GM18511 (cell line): ENCODE data around the gene BCL2L13.
"Not testable (repeated sequence)": the region's sequence is repeated elsewhere in the genome, so short reads cannot be mapped to it uniquely, and the experiment has no call there.

ENCODE experiments used
- ATAC-seq: cut with Tn5 transposase; IDR thresholded peaks from one replicate; pipeline ENCODE4 v1.9.1; 2021; ENCODE audit warnings: mild to moderate bottlenecking, moderate library complexity; ENCODE audit not compliant: unreplicated experiment

BCL2L13 gene

GRCh38 chr22:17753401-17753989 lies 114.9 kb downstream of the BCL2L13 start:
- ATAC-seq, result no peak

- no peak for ATAC-seq
These were observed 115.8 kb downstream of the BCL2L13 start for GRCh38 chr22:17754233-17754925.

- no peak for ATAC-seq
These were observed 122.6 kb downstream of the BCL2L13 start for GRCh38 chr22:17761138-17761488.

DNA sequence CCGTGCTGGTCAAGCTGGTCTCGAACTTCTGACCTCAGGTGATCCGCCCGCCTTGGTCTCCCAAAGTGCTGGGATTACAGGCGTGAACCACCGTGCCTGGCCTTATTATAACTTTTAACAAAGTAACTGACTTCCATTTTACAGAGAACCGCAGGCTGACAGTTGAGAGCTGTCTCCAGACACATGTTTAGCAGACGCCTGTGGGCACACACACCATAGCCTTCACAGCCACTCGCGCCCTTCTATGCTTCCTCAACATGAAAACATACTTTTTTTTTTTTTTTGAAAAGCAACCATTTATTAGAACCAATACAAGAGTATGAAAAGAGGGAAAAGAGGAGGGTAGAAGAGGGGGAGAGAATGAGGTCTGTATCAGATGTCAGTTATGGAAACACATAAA lies 124.9 kb downstream of the BCL2L13 start:
- ATAC-seq, result not testable (repeated sequence)

GRCh38 chr22:17764036-17764435 lies 125.5 kb downstream of the BCL2L13 start:
- ATAC-seq, result no peak

DNA sequence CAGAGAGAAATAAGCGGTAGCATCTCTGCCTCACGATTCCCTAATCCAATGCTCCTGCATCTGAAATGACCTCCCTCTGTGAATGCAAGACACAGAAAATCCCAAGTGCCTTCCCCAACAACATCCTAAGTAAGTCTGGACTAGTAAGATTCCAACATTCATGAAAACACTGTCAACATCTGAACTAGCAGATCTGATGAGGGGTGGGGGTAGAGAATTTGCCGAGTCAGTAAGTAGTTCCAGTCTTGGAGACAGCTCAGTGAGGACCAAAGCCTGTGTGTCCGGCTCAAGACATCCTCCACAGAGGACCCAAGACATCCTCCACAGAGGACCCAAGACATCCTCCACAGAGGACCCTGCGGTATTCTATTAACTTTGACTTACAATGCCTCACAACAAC lies 126.3 kb downstream of the BCL2L13 start:
- not testable (repeated sequence) for ATAC-seq

DNA sequence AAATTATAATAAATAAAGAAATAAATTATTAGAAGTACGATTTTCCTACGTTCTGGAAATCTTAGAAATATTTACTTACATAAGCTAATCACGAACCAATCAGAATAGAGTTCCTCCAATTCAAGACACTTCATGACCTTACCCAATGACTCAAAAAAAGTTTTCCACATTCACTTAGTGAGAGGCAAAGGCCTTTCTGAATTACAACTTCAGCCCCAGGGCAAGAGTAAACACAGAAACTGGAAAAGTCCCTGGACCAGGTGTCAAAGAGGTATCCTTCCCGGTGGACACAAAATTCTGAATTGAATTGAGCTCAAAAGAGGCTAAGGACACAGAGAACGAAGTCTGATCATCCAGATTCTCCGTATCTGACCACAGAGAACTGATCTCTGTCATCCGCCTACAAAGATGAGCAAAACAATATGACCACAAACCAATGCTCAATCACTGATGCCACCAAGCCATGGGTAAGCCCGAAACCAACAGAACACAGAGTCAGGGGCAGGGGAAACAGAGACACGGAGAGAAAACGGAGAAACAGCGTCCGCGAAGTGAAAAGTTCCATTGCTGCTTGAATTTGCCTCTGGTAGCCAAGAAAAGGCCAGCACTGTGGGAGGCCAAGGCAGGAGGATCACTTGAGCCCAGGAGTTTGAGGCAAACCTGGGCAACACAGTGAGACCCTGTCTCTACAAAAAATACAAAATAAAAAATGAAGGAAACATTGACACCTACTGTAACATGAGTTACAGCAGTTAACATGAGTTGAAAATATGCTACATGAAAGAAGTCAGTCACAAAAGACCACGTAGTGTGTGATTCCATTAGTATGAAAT lies 128.9 kb downstream of the BCL2L13 start:
- peak; percentile 81 for ATAC-seq

- no peak for ATAC-seq
These were observed 130.6 kb downstream of the BCL2L13 start for GRCh38 chr22:17769013-17769715.

DNA sequence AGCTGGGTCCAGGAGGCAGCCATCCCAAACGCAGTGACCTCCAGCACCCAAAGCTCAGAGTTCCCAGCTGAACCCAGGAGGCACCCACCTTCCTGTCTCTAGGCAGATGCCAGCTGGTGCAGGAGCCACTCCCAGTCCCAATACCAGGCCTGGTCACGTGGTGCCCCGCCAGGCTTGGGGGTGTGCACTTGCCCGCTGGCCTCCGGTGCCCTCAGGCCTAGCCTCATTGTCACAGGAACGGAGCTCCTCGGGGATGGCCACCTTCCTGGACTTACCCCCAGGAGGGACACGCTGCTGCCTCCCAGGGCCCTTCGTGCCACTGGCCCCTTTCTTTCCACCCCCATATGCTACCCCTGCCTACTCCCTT lies 131.1 kb downstream of the BCL2L13 start:
- ATAC-seq, result no peak

GRCh38 chr22:17770180-17771077 lies 131.9 kb downstream of the BCL2L13 start:
- no peak for ATAC-seq

GRCh38 chr22:17772249-17772957 lies 133.8 kb downstream of the BCL2L13 start:
- ATAC-seq, result no peak

- peak; percentile 2 for ATAC-seq
These were observed 134.5 kb downstream of the BCL2L13 start for GRCh38 chr22:17772958-17773605.

DNA sequence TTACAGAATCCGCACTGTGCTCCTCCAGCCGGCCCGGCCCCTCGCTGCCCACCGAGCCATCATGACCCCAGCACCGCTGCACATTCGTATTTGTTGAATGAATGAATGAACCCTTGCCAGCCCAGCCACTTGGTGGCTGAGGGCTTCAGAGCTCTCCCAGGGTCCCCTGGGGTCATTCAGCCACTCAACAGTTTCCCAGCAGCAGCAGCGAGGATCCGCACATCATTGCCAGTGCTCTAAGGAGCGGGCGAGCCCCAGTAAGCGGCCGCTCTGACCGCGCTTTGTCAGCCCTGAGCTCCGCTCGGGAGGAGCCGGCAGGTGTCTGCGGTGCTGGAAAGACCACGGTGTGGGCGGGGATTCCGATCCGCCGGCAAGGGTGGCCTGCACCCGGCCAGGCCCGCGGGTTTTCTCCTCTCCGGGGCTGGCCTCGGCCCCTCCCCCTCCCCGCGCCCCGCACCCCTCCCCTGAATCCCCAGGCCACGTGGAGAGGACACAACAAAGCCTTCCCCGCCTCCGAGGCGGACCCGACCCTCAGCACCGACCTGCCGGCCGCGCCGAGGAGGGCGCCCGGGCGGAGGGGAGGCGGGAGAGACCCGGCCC lies 135.1 kb downstream of the BCL2L13 start:
- peak; percentile 36 for ATAC-seq

DNA sequence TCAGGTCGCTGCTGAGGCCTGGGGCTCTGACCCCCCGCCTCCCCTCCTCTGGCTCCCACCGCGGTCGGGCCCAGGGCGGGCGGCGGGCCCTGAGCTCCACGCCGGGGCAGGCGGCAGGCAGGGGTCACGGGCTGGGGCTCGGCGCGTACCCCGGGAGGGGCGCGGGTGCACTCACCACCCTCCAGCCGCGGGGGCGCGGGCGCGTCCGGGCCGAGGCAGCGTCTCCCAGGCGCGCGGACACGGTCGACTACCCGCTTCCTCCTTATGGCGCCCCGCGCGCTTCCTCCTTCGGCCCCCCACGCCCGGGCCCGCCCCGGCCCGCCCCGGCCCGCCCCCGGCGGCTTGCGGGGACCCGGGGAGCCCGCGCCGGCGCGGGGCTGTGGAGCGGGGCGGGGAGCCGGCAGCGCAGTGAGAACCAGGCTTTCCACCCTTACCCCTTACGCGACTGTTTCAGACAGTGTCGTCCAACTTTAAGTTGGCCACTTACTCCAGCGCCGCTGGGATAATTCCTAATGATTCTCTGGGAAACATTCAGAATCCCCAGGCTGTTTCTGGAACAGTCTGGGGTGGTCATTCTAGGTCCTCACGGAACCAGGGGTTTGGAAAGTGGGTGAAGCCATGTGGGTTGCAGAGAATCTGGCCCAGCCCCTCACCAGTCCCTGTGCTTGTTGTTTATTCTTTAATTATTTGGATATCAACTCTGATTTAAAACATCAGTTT lies 135.8 kb downstream of the BCL2L13 start, which contains the start of gene BID:
Gene BID, minus strand, starts transcription at position 264 of the 720 bp plus-strand sequence. CDS start 24,353 bp downstream, outside the sequence.
- peak; percentile 31 for ATAC-seq

- ATAC-seq, result no peak
These were observed 136.5 kb downstream of the BCL2L13 start for GRCh38 chr22:17774926-17775685.

GRCh38 chr22:17775781-17776465 lies 137.4 kb downstream of the BCL2L13 start:
- ATAC-seq, result no peak
